Endometrium (tissue), 2 donors: ENCODE data around the gene IGSF22.

Source experiments
- FAIRE-seq: peaks from 2 replicates; lab custom pipeline; 2012; peaks lifted over from hg19 to GRCh38; lab: Jason Lieb, UNC
- donor health status: control.
- donor health status: control.

The IGSF22 gene

DNA sequence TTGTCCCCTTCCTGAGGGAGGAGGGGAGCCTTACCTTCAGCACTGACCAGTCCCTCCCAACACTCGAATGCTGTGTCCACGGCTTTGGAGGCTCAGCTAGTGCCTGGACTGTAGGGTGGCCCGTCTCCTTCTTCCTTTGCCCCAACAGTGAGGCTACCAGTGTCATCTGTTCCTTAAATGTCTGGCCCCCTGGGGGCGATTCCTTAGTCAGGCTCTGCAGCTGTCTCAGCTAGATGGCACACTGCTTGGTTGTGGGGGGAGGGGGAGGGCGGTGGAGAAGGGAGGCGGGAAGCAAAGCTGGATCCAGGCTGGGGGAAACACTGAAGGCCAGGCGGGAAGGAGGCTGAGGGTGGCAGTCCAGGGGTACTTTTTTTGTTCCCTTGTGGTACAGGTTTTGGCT, at the start of gene IGSF22:
IGSF22 (minus strand) TSS at position 149 of the 400 bp plus-strand sequence. CDS start 1,952 bp downstream, outside the sequence.
- FAIRE-seq = no peak

DNA sequence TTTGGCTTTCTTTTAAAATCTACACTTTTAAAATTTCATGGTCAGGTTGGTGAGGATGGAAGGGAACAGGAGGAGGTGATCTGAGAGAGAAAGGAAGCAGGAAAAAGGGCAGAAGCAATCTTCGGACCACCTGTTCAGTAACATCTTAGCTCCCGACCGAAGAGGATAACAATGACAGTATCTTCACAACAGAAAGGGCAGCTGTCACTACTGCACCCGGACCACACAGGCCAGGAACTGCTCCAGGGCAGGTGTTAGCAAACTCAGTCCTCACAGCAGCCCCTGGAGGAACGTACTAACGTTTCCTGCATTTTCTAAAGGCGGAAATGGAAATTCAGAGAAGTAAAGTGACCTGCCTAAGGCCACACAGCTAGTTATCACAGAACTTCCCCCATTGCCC, 48.8 kb upstream of the IGSF22 start:
- no peak for FAIRE-seq

DNA sequence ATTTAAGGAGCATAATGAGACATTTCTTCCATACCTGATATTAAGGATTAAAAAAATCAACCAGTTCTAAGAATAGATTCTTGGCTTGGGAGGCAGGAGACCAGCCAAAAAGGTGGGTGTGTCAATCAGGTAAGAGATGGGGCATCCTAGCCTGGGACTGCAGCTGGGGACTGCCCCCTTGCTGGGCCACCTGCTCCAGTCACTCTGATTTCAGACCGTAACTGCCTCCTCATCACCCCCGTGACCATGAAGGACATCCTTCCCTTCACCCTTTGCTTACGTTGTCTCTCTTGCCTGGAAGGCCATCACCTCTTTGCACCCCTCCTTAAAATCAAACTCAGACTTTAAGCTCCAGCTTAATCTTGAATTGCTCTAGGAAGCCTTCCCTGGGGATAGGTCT, 47.7 kb upstream of the IGSF22 start:
- FAIRE-seq = no peak

DNA sequence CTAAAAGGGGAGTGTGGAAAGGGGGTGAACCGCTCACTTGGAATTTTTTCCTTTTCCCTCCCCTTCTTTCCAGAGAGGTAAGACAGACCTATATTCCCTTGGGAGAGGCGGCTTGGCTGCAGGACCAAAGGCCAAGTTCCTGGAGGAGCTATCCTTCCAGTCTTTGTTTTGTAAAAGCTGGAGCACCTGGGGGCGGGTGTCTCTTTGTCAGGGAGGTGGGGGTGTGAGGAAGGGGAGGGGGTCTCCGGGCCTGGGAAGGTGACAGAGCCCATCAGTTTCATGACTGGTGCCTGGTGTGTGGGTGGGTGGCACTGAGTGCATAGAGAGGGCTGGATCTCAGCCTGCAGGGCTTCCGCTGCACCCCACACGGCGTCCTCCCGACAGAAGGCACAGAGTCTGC, 47.1 kb upstream of the IGSF22 start:
- FAIRE-seq = no peak

DNA sequence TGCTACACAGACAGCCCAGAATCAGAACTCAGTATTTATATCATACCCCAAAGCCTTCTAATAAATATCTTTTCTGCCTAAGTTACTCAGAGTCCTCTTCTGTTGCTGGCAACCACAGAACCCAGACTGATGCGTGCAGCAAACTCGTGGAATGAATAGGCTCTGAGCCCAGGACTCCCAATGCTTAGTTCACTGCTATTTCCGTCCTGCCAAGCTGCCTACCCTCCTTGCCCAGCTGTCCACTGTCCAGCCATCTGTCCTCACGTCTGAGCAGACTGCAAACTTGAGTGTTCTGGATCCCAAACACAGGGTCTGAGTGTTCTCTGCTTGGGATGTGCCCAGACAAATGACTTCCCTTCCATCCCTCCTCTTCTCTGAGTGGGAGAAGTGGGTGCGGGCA, 46.2 kb upstream of the IGSF22 start:
- no peak for FAIRE-seq

DNA sequence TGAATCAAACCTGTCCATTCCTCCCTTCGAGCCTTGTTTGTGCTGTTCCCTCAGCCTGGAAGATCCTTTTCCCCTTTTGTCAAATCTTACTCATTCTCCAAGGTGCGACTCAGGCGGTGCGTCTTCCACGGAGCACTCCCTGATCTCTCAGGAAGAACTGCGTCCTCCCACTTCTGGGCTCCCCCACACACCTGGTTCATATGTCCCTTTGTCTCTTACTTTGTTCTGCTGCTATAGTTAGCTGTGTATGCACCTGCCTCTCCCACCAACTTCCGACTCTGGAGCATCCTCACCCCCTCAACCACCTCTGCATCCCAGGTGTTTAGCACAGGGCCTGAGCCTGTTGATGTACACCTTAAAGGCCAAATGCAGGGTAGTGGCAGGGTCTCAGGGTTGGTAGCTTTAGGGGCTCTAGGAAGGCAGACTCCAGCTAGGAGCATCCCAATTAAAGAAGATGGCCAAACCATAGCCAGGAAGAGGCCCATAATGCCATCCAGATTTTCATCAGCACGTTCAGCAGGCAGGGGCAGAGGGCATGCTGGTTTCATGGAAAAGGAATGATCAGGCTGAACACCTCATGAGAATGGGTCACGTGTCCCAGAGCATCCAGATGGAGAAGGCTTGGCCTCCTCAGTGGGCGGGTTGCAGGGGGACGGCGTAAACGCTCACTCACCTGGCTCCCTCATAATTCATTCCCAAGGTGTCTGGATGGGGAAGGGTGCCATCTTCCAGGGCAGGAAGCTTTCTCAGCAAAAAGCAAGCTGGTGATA, 45.5 kb upstream of the IGSF22 start:
- no peak for FAIRE-seq

DNA sequence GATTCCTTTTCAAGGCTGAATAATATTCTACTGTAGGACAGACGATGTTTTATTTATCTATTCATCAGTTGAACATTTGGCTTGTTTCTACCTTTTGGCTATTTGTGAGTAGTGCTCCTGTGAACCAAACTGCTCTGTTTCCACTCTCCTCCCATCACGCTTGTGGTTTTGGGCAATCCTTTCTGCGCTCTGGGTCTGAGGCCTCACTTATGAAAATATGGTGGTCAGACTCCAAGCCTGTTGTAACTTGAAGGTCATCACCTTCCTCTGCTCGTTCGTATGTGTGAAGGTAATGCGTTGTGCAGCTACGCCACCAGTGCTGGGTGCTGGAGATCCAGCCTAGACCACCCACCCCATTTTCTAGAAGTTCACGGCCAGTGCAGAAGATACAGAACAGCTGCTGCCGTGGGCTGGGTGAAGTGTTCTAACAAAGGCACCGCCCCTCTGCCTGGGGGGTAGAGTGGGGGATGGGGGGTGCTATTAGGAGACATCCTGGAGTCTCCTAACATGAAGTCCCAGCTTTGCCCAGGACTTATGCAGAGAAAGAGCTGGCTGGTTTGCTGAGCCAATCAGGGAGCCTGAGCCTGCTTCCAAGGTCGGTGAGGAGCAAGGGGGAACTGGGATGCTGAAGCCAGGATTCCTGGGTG, 44.6 kb upstream of the IGSF22 start:
- FAIRE-seq = no peak

DNA sequence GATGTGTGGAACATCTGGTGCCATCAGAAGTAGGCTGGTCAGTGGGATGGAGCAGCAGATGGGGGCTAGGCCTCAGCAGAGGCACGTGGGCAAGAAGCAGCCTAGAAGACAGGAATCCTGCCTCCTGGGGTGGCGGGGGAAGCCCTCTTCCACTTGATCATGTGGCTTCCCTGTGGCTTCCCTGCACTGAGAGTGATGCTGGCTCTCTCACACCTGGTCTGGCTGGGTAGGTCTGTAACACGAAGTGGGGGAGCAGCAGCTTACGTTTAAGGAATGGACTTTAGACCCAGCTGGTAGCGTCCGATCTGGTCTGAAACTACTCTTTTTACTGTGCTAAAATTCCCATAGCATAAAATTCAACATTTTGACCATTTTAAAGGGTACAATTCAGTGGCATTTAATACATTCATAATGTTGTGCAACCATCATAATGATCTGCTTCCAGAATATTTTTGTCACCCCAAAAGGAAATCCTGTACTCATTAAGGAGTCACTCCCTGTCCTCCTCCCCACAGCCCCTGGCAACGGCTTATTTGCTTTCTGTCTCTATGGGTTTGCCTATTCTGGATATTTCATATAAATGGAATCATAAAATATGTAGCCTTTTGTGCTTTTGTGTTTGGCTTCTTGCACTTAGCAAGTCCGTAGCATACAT, 43.9 kb upstream of the IGSF22 start:
- FAIRE-seq = no peak

DNA sequence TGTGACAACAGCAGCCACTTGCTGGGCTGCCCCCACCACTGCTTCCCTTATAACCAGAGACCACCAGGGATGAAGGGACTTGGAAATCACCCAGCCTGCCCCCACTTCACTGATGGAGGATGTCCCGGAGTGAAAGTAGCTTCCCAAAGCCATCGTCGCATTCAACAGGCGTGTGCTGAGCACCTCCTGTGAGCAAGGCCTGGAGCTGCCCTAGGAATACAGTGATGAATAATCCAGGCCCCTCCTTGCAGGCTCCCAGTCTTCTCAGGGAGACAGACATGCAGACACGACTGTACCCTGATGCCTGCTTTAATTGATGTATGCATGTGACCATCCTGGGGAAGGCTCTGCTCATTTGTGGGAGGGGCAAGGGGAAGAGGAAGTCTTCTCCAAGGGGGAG, 43.0 kb upstream of the IGSF22 start:
- FAIRE-seq = no peak

DNA sequence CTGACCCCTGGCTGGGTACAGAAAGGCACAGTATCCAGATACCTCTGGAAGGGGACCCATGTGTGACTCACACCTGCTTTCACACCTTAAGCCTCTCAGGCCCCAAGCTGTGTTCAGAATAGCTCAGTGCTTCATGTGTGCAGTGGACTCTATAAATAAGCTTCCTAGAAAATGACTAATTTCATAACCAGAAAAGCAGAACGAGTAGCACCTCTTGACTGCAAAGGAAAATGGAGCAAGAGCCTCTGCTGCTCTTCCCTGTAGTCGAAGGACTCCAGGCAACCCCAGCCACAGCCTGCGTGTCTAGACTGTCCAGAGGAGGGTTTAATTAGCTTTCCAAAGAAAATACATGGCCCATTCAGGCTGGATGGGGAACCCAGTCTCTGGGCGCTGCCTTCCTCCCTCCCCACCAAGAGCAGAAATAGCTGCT, 42.5 kb upstream of the IGSF22 start:
- FAIRE-seq = no peak

DNA sequence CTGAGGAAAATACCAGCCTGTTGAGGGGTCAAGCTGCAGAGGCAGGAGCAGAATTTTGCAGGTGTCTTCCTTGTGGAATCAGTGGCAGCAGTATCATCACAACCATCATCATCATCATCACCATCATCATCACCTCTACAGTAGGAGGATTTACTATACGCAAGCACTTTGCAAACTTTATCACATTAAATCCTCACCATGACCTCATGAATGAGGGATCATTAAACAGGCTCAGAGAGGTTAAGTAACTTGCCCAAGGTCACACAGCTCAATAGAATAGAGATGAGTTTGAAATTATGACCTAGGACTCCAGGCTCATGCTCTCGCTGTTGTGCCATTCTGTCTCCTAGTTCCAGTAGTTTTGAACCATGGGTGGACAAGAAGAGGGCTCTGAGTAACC, 40.0 kb upstream of the IGSF22 start:
- FAIRE-seq = no peak

DNA sequence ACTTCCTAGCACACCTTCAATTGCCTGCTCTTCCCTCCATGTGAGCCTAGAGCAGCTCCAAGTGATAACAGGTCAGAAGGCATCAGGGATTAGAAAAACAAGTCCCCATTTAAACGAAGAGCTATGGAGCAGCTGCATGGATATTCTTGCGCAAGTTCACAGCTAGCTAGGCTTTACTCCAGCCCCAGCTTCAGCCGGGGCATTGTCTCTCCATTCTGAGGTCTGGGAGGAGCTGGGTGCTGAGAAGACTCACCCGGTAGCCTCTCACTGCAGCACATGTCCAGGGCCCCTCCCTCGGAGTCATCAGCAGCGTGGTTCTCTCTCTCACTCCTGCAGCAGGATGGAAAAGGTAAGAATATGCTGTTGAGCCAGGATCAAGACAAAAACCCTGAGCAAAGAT, 39.6 kb upstream of the IGSF22 start:
- no peak for FAIRE-seq

DNA sequence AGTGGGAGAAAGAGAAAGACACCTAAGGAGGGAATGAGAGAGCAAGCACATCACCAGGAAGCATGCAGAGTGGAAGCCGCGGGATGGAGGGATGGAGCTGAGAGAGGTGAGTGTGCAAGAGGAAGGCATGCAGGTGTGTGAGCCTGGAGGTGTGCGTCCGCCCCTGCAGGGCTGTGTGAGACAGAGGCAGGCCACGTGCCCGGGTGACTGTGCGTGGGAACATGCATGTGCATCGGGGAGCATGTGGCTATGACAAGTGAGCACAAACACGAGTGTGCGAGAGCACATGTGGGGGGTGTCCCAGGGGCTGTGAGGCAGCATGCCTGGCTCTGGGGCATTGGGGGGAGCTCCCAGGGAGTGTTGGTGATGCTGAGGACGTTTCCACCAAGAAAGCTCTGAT, 35.8 kb upstream of the IGSF22 start:
- no peak for FAIRE-seq

DNA sequence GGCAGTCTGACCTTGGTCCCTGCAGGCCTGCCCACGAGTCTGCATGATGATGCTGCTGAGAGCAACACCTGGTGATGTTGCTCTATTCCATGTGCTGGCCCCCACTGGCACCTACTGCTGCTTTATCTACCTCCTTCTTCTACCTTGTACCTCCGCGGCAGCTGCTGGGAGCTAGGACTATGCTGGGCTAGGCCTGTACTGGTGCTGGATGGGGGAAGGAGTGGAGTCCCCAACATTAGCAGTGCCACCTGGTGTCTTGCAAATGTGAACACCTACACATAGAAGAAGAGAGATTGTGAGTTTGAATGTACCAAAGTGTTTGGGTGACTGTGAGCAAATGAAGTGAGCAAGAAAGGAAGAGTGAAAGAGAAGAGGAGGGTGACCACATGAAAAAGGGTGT, 35.2 kb upstream of the IGSF22 start:
- FAIRE-seq = no peak

DNA sequence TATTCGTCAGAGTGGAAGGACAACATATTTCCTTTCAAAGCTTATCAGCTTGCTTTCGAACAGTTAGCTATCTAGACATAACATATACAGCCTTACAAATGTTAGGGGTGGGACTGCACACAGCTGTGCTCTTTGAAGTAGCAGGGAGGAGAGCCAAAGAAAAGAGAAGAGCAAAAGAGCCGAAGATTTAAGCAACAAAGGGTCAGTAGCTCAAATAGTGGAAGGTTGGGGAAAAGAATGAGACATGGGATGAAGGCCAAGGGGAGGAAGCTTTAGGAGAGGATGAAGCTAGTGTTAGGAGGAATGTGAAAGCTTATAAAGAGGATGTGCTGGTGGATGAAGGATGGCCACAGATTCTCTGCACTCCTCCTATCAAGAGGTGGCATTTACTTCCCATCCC, 31.8 kb upstream of the IGSF22 start:
- no peak for FAIRE-seq

DNA sequence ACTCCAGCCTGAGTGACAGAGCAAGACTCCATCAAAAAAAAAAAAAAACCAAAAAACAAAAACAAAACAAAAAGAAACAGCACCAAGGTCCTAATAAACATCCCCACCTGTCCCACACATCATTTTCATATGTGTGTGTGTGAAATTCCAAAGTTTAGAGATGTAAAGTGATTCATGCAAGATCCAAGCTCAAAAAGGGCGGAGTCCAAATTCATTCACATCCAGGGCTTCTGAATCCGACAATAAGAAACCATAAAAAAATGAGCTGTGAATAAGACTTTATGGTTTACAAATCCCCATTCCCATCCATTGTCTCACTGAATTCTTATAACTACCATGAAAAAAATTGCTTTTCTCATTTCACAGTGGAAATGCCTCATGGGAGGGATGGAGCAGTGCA, 30.9 kb upstream of the IGSF22 start:
- FAIRE-seq = no peak

DNA sequence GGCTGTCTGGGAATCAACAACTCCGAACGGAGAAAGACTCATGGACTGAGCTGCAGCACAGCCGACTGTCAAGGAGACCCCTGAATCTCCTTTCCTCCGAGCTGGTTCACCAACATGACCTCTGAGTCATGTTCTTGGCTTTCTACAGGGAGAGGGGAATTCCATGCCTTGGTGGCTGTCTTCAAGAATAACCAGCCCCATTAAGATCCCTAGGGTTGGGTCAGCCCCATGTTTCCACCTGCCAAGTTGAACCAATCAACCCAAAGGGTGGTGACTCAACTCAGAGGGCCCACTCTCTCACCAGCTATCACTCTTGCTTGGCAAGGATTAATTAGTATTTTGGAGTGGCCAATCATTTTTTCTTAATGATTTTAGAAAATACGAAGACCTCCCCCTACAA, 28.3 kb upstream of the IGSF22 start:
- no peak for FAIRE-seq

DNA sequence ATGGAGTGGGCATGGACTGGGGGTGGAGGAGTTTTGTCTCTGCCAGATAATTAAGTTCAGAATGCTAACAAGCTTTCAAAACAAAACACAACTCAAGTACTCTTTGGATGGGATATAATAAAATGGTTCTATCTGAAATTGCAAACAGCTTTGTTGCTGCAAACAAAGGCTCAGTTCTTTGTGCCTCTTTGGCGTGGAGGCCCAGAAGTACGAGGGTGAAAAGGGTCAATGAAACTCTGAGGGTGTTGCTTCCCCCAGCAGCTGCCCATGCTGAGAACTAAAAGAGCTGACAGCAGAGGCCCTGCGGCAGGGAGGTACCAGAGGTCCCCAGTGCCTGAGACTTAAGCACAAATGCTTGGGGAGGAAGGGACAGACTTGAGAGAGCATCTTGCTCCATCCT, 26.5 kb upstream of the IGSF22 start:
- FAIRE-seq = no peak

DNA sequence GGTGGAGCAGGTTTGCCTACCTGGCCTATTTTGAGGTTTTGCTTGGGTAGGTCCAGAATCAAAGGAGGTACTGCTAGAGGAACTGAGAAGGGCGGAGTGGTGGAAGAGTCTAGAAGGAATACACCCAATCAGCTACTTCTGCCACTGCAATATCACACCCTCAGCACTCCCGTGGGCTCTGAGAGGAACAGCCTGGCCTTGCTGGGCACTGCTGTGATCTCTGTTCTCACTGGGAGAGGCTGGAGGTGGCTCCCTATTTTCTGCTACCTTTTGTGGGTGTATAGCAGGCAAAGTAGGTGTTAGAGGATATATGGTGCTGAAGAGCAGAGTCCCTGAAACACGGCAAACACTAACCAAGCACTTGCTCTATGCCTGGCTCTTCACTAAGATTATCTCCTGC, 25.0 kb upstream of the IGSF22 start:
- no peak for FAIRE-seq

DNA sequence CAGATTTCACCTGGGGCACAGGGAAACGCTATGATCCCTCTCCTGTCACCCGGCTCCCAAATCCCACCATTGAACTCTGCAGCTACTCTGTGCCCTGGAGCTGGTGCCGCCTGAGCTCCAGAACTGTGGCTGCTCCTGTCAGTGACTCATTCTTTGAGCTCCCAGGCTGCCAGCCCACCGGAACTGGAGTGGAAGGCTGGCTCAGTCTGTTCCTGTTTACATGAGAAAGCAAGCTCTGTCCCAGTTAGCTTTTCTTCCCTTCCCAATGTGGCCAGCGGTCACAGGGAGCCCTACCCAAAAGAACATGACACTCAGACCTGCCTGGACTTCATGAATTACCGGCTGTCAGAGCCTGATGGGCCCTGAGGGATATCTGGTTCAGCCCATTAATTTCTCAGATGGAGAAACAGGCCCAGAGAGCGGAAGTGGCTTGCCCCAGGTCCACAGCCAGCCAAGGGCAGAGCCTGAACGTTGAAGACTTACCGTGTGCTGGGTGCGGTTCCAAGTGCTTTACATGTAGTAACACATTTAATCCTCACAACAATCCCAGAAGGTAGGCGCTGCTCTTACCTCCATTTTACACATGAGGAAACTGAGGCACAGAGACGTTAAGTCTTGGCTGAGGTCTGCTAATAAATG, 23.8 kb upstream of the IGSF22 start:
- FAIRE-seq = no peak

DNA sequence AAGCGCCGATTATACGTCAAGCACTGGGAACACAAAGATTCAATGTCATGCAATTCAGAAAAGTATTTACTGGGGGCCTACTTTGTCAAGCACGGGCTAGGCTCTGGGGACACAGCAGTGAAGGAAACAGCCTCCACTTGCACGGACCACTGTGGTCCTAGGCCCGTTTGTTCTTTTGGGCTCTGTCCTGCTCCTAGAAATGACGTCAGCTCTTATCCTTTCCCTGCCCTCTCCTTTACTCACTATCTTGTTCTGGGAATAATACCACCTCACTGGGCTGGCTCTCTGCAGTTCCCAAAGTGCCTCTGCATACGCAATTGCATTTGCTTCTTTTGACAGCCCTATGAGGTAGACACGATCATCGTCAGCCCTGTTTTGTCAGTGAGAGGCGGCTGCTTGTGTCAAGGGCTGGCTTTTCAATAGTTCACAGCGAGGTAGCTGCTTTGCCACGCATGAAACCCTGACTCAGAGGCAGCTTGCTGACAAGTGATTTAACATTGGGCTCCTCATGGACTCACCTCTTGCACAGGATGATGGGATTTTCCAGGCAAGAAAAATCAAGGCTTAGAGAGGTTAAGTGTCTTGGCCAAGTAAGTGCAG, 22.9 kb upstream of the IGSF22 start:
- FAIRE-seq = no peak

DNA sequence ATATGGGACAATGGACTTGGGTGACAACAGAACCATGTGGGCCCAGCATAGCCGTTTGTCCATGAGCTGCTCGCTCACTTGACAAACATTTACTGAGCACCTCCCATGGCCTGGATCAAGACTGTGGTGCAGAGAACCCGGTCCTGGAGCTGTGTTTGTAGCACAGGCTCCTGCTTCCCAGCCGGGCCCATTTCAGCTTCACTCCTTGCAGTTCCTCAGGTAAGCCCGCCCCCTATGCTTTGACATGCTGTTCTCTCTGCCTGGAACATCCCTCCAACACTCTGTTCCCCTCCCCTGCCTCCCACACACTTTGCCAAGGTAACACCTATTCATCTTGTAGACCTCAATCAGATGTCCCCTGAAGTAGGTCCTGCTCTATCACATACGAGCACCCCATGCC, 19.3 kb upstream of the IGSF22 start:
- FAIRE-seq = no peak
